HG03095 (cell line): ENCODE results near the gene PLPP1.

Experiments used
- ATAC-seq: cut with Tn5 transposase; IDR thresholded peaks from one replicate; pipeline ENCODE4 v1.9.1; 2021; ENCODE audit warnings: moderate library complexity; ENCODE audit not compliant: unreplicated experiment

PLPP1 gene

GRCh38 chr5:55411876-55412275 lies 122.9 kb downstream of the PLPP1 start:
- ATAC-seq: no peak

- no peak for ATAC-seq
These were observed 123.9 kb downstream of the PLPP1 start for GRCh38 chr5:55410845-55411244.

GRCh38 chr5:55409775-55410174 lies 125.0 kb downstream of the PLPP1 start:
- no peak for ATAC-seq

- no peak for ATAC-seq
These were observed 126.8 kb downstream of the PLPP1 start for GRCh38 chr5:55407984-55408383.

- ATAC-seq: no peak
These were observed 127.6 kb downstream of the PLPP1 start for GRCh38 chr5:55407059-55407684.

- no peak for ATAC-seq
These were observed 128.5 kb downstream of the PLPP1 start for GRCh38 chr5:55406292-55406691.

GRCh38 chr5:55402199-55402598 lies 132.6 kb downstream of the PLPP1 start:
- no peak for ATAC-seq

GRCh38 chr5:55393501-55394175 lies 141.1 kb downstream of the PLPP1 start:
- ATAC-seq: no peak

- ATAC-seq: no peak
These were observed 142.1 kb downstream of the PLPP1 start for GRCh38 chr5:55392669-55393068.

- ATAC-seq: no peak
These were observed 143.1 kb downstream of the PLPP1 start for GRCh38 chr5:55391707-55392106.

- ATAC-seq: no peak
These were observed 146.9 kb downstream of the PLPP1 start for GRCh38 chr5:55387865-55388264.

- ATAC-seq: no peak
These were observed 148.4 kb downstream of the PLPP1 start for GRCh38 chr5:55386356-55386755.

GRCh38 chr5:55385846-55386245 lies 148.9 kb downstream of the PLPP1 start:
- no peak for ATAC-seq

- no peak for ATAC-seq
These were observed 149.5 kb downstream of the PLPP1 start for GRCh38 chr5:55385227-55385626.

GRCh38 chr5:55384072-55384471 lies 150.7 kb downstream of the PLPP1 start:
- no peak for ATAC-seq

- ATAC-seq: no peak
These were observed 151.5 kb downstream of the PLPP1 start for GRCh38 chr5:55383254-55383653.

- no peak for ATAC-seq
These were observed 157.0 kb downstream of the PLPP1 start for GRCh38 chr5:55377810-55378209.
